Measurements from ENCODE around the gene ABCG1.

The ABCG1 gene

DNA sequence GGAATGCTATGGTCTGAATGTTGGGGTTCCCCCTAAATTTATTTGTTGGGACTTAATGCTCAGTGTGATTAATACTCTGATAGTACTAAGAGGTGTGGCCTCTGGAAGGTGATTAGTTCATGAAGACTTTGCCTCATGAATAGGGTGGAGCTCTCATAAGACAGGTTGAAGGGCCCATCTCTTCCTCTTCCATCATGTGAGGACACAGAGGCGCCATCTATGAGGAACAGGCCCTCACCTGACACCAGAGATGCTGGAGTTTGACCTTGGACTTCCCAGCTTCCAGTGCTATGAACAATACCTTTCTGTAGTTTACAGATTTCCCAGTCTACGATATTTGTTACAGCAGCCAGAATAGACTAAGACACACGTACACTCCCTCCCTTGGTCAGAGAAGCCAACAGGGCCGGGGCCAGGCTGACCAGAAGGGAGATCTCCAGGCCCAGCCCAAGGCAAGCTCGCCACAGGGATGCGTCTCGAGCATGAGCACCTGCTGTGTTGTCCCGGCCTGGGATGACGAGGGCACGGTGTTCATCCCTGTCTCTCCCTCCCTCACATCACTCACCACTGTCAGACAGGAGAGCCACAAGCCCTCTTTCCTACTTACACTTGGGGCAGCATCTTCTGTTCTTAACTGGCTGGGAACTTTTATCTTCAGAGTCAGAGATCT, 4.7 kb upstream of the ABCG1 start:
- no peak for DNase-seq (ENCODE audit: low read depth in 2 of 3, low spot score in 2 of 3)

DNA sequence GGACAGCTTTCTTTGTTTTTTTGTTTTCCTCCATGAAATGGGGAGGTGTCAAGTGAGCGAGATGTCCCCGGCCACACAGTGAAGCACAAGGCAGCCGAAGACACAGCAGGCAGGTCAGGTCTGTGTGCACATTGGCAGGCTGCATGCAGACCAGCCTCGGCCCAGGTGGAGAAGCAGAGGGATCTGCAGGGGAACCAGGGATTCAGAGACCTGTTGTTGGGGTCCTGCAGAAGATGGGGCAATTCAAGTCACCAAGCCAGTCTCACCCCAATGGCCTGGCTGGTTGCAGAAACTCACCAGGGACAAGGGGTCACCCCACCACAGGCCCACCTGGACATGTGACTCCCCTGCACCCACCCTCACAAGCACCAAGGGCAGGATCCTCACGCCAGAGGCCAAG, 4.0 kb upstream of the ABCG1 start:
- no peak for DNase-seq (ENCODE audit: low read depth in 2 of 3, low spot score in 2 of 3)

DNA sequence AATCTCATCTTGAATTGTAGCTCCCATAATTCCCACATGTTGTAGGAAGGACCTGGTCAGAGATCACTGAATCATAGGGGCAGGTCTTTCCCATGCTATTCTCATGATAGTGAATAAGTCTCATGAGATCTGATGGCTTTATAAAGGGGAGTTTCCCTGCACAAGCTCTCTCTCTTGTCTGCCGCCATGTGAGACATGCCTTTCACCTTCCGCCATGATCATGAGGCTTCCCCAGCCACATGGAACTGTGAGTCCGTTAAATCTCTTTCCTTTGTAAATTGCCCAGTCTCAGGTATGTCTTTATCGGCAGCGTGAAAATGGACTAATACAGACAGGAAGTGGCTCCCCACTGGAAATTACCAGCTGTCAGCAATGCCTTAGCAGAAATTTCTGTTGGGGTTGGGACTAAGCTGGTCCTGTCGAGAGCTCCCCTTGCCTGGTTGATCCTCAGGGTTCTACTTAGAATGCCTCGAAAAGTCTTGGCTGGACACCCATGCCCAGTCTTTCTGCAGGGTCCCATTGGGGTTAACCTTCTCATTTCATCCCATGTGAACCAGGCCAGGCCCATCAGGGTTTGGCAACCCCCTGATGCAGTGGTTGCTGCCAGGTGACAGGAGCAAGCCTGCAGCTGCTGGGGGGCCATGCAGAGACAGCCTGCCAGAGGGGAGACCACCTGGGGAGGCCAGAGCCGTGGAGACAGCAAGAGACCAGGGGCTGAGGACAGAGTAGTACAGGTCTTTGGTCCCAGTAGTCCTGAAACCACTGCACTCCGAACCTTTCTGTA, 2.8 kb upstream of the ABCG1 start:
- DNase-seq (ENCODE audit: low read depth in 2 of 3, low spot score in 2 of 3): no peak

DNA sequence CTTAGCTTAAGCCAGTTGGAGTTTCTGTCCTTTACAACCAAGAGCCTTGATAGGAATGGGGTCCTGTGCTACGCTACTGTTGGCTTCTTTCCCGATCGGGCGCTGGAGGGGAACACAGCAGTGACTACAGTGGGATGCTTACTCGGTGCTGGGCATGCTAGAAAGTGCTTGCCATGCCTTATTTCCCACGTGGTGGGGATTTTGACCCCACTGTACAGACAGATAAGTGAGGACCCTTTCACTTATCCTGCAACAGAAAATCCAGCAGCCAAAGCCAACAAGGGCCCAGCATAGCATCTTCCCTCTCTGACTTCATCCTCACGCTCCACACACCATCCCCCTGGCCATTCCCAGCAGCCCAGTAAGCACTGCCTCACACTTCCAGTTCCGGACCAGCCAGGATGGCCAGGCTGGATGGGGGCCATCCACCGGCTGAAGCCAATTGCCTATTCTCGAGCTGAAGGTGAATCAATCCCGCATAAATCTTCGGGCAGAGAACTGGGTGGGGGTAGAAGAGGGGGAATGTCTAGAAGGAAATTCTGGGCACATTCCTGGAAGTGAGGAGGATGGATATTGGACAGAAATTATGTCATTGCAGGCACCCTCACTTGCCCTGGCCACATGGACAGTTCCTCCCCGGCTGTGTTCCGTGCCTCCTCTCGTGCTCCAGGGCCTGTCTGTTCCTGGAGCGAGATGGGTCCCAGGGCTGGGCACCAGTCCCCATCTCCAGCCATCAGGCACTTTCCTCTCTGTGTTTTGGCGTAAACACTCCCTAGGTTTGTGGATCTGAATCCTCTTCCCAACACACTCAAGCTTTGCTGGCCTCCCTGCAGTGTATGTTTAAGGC, 2.0 kb upstream of the ABCG1 start:
- no peak for DNase-seq (ENCODE audit: low read depth in 2 of 3, low spot score in 2 of 3)

DNA sequence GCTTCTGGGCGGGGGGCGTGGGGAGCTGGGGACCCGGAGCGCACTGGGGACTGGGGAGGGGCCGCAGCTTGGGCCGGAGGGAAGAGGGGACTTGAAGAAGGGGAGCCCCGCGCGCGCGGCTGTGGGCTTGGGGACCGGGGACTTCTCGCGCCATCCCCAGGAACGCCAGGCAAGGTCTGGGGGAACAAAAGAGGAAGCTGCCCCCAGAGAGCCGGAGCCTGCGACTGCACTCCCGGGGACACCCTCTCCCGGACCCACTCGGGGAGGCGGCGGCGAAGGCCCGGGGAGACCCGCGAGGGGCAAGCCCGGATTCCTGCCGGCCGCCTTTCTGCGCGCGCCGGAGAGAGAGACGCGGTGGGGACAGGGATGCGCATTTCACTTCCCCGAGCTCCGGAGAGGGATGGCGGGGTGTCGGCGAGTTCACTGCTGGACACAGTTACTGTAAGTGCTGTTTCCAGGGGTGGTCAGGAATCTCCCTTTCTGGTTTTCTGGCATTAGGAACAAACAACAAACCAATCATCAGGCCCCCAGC, 732 bp downstream of the ABCG1 start:
- DNase-seq (ENCODE audit: low read depth in 2 of 3, low spot score in 2 of 3): peak in 1 of 3 experiments; percentile 23

DNA sequence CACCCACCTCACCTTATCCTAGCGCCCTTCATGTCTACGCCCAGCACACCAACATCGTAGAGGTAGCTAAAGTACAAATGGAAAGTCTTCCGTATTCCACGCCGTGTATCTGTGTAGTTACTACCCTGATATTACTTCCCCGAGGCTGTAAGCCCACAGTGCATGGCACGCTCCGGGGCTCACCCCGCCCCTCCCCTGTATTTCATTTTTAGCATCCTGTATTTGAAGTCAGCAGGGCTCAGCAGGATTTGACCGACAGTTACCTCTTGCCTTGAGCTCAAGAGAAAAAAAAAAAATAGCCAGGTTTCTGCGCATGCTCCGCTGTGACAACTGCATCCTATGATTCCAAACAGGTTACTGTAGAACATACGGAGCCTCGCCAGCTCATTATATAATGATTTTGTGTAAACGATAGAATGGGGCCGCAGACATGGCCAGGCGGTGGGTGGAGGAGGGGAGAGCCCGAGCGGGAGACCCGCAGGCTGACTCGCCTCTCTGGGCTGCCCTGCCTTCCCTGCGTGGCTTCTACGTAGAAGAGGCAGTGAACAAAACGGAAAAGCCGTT, 1.3 kb downstream of the ABCG1 start:
- DNase-seq (ENCODE audit: low read depth in 2 of 3, low spot score in 2 of 3): peak in 2 of 3 experiments; percentile 23 to 31

DNA sequence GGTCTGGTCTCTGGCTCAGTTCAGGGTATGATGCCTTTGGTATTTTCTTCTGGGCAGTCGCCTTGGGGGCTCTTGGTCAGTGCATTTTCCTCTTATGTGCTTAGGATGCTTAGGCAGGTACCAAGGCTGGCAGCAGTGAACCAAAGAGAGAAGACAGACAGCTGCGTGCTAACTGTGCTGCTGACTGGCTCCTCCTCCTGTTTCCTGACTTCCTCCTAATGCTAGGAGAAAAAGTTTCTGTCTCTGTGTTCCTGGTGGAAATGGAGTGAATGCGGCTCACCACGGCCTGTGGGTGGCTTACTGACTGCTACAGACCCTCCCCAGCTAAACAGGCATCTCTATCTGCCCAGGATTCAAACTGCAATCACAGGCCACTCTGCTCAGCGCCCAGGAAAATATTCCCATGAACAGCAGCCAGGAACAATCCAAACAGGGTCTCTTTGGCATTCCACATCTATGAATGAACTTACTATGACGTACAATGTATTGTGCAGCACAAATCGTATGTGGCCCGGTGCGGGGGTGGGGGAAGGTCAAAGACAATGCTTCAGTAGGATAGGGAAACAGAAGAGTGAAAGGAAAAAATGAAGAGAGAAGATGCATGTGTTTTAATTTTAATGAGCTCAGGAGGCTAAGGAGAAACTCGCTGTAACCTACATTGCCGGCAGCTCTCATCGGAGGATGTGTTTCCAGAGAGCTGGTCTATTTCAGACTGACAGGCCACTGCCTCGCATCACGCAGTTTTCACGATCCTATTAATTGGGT, 2.8 kb downstream of the ABCG1 start:
- DNase-seq (ENCODE audit: low read depth in 2 of 3, low spot score in 2 of 3): no peak

DNA sequence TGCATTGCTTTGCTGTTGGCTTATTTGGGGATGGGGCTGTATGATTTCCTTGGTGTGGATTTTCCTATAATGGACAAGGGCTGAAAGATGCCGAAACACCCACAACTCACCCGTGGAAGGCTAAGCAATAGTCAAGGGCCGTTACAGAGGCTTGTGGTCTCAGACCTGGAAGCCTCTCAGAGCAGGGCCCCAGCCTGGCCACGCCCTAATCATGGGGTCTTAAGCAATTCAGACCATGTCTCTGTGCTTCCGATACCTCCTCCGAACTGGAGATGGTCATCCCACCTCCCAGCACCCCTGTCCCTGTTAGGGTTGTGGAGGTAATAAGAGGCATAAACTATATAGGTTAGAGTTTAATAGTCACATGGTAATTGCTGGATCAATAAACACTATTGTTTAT, 3.4 kb downstream of the ABCG1 start:
- DNase-seq (ENCODE audit: low read depth in 2 of 3, low spot score in 2 of 3): no peak

DNA sequence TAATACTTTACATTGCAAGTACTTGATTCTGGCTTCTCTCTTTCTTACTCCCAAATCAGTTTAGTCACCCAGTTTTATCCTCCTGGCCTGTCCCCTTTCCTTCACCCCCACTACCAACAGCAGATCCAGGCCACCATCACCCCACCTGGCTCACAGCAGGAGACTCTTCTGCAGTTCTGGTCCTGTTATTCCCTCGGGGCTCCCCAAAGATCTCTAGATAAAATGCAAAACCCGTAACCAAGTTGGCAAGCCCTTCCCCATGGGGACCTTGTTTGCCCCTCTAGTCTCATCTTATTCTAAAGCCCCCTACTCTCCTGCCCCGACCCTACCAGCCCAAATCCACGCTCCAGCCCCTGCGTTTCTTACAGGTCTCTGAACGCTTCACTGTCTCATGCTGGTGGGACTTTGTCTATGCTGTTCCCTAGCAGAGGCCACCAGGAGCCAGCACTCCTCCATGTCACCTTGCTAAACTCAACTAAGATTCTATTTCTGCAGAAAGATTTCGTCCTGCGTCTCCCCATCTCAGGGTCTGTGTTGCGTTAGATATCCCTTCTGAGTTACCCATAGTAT, 4.0 kb downstream of the ABCG1 start:
- no peak for DNase-seq (ENCODE audit: low read depth in 2 of 3, low spot score in 2 of 3)

DNA sequence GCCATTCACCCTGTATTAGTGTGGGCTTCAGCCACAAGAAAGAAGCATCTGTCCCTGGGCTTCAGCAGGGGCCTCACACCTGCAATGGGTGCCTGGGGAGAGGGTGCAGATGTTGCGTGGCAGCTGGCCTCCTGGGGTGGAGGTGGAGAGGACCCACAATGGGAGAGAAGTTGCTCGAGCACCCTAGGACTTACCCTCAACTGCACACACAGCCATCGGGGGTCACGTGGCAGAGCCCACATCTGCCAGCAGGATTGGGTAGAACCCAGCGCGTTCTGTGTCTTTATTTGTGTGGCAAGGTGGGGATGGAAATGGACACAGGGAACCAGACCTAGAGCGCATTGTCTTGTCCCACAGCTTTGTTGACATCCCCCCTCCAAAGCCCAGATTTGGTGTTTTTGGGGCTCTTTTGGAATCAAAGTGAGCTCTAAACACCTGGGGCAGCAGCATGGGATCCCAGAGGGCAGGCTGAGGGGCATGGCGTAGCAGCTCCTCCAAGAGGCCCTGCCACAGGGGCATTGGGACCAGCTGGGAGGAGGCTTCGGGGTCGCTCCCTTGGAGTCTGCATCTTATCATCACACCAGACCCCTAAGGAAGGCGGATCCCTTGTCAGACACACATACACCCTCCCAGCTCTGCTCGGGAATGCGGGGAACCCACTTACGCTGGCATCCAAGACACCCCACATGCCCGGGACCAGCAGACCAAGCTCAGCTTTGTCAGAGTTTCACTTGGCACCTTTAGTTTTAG, 5.1 kb downstream of the ABCG1 start:
- no peak for DNase-seq (ENCODE audit: low read depth in 2 of 3, low spot score in 2 of 3)

DNA sequence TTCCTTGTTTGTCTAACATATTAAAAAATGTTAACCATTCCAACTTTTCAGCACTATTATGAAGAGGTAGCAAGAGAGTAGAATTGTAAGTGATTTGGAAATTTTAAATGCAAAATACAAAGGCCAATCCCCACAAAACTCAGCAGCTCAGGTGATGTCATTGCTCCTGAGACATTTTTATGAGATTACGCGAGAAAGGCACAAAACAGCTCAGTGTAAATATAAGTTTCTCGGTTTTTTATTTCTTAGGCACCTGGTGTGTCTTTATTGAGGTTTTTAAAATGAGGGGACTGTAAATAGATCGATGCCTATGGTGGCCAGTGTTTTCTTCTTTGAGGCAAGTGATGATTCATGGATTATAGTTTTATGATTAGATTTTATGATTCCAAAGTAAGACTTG, 6.1 kb downstream of the ABCG1 start:
- no peak for DNase-seq (ENCODE audit: low read depth in 2 of 3, low spot score in 2 of 3)

DNA sequence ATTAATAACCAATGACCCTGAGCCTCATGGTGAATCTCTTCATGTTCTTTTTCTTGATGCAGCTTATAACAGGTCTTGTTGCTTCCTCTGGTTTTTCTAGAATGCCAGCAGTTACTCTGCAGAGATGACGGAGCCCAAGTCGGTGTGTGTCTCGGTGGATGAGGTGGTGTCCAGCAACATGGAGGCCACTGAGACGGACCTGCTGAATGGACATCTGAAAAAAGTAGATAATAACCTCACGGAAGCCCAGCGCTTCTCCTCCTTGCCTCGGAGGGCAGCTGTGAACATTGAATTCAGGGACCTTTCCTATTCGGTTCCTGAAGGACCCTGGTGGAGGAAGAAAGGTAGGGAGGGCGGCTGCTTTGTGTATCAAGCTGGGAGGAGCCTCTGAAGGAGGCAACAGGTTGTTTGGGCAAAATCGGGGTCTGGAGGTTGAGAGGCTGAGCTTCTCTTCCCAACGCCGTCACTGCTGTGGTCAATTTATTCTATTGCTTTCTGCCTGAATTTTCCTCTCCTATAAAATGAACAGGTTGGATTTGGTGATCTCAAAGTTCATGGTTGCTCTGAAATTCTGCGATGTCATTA, 6.7 kb downstream of the ABCG1 start:
- DNase-seq (ENCODE audit: low read depth in 2 of 3, low spot score in 2 of 3): no peak

DNA sequence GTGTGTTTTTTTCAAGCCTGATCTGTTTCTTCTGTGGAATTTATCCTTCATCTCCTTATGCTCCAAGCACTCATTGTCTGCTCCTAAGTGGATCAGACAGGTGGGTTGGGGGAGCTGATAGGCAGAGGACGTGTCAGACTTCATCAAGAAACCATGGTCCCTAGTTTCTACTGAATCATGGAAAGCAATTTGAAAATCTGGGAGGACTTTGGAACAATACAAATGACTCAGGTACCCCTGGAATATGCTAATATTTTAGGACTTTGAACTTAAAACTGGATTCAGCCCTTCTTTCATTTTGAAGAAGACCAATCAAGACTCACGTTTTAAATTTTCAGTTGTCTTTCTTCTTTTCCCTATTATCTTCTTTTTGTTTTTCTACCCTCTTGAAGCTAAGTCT, 7.7 kb downstream of the ABCG1 start:
- DNase-seq (ENCODE audit: low read depth in 2 of 3, low spot score in 2 of 3): no peak

DNA sequence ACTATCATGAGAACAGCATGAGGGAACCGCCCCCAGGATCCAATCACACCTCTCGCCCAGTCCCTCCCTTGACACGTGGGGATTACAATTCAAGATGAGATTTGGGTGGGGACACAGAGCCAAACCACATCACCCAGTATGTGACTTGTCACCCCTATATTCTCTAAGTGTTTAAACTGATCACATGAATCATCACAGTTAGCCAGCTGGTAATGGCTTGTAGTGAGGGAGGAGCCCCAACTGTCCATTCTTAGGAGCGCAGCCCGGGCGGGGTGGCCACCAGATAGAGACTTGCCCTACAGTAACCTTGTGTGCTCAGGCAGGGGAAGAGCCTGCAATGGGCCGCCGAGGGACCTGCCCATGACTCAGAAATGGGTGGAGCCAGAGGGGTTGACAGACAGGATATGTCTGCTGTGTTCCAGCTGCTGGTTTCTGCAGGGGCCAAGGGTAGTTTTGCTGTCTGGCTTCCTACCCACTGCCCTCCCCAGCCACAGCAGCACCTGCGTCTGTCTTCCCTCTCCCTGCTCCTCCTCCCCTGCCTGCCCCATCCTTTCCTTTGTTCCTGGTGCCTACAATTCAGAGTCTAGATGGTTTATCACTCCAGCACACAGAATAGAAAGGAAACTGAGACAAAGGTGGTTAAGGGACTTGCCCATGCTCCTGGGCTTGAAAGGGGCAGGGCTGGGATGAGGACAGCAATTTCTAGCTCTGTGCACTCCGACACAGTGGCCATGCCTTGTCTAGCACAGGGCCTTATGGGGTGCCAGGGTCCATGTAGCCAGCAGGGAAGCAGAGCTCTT, 9.2 kb downstream of the ABCG1 start:
- DNase-seq (ENCODE audit: low read depth in 2 of 3, low spot score in 2 of 3): peak; percentile 61 to 73 (median 65)

DNA sequence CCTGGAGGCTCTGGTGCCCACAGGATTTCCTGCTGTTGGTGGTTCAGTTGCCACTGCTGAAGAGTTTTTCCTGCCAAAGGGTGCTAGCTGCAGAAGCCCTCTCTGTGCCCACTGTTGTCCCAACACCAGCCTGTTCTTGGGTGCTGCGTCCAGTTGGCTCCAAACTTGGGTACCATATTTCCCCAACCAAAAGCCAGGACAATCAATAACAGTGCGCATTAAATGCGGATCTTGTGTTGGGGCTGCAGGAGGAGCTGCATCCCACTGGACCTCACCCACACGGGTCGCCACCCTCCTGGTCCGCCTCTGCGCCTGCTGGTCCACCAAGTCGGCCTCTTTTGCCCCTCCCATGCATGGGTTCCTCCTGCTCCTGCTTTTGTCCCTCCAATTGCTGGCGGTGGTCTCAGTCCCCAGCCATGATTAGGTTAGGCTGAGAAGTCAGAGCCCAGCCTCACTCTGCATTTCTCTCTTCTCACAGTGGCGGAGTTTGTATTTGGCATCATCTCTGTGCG, 9.8 kb downstream of the ABCG1 start:
- DNase-seq (ENCODE audit: low read depth in 2 of 3, low spot score in 2 of 3): no peak

DNA sequence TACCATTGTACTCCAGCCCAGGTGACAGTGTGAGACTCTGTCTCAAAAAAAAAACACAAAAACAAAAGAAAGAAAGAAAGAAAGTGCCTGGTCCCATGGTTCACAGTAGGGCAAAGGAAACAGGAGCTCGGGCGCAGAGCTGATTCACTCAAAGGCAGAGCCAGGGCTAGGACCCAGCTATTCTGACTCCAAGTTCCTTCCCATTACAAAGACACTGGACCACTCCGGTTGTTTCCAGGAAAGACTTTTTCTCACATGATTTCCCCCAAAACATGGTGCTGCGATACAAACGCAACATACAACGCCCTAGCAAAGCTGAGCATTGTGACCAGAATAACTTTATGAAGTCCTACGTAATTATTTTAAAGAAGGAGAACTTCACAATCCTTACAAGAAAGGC, 10.7 kb downstream of the ABCG1 start:
- DNase-seq (ENCODE audit: low read depth in 2 of 3, low spot score in 2 of 3): no peak

DNA sequence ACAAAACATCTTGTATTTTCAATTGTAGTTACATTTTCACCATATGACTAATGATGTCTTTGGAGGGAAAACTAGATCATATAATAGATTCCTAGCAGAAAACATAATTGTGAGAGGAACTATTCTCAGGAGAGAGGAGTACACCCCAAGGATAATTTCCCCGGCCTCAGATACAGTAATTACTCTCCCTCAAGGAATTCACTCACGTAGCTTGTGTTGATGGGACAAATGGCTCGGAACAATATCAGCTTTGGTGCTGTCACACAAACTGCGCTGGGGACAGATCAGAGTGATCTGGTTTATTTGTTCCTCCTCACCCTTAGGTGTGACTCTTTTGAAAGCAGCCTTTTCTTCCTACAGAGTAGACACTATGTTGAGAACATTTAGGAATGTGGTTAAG, 11.2 kb downstream of the ABCG1 start:
- no peak for DNase-seq (ENCODE audit: low read depth in 2 of 3, low spot score in 2 of 3)

DNA sequence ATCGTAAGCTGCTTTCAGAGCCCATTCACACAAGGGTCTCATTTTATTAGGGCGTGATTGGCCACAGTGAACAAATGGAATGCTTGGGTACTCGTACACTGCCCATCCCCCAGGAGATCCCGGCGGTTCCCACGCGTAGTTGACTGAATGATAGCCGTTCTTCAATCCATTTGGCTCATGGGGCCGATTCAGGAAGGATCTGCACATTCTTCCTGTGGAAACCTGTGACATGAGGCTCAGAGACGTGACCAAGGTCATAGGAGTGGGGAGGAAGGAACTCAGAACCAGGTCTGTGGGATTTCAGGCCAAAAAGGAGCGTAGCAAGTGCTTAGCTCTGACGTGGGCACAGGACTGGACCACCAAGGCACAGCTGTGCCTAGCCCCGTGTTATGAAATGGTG, 11.7 kb downstream of the ABCG1 start:
- DNase-seq (ENCODE audit: low read depth in 2 of 3, low spot score in 2 of 3): no peak

Measured in activated CD8-positive, alpha-beta memory T cell treated with anti-CD3 and anti-CD28 coated beads for 48 hours (primary cell).